Eye (tissue), 1 donor: ENCODE results near the gene NUP35.
"Not testable (repeated sequence)": the region's sequence is repeated elsewhere in the genome, so short reads cannot be mapped to it uniquely, and the experiment has no call there.

ENCODE experiments used
- DNase-seq: peaks from one replicate; pipeline ENCODE4 v3.0.0-alpha.2; 2015

The NUP35 gene

DNA sequence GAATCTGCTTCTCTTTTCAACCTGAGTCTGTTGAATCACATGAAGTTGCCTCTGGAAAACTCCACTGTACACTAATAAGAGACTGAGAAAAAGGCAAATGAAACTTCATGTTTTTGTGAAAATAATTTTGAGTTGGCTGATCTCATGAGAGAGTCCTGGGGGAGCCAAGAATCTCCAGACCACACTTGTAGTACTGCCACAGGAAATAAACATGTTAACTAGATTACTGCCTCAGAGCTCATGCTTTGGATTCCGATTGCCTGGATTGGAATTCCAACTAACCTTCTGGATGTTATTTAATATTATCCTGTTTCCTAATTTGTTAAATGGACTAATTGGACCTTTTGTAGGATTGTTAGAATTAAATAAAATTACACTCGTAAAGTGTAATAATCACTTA, 25.2 kb downstream of the NUP35 start:
- peak; percentile 11 for DNase-seq

DNA sequence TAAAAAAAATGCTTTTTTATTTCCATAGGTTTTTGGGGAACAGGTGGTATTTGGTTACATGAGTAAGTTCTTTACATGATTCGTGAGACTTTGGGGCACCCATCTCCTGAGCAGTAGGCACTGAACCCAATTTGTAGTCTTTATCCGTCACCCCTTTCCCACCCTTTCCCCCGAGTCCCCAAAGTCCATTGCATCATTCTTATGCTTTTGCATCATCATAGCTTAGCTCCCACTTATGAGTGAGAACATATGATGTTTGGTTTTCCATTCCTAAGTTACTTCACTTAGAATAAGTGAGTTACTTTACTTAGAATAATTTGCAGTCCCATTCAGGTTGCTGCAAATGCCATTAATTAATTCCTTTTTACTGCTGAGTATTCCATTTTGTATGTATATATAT, 28.0 kb downstream of the NUP35 start:
- not testable (repeated sequence) for DNase-seq

DNA sequence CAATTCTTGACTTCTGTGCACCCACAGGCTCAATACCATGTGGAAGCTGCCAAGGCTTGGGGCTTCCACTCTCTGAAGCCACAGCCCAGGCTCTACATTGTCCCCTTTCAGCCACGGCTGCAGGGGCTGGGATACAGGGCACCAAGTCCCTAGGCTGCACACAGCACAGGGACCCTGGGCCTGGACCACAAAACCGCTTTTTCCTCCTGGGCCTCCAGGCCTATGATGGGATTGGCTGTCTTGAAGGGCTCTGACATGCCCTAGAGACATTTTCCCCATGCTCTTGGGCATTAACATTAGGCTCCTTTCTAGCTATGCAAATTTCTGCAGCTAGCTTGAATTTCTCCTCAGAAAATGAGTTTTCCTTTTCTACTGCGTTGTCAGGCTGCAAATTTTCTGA, 29.7 kb downstream of the NUP35 start:
- no peak for DNase-seq

DNA sequence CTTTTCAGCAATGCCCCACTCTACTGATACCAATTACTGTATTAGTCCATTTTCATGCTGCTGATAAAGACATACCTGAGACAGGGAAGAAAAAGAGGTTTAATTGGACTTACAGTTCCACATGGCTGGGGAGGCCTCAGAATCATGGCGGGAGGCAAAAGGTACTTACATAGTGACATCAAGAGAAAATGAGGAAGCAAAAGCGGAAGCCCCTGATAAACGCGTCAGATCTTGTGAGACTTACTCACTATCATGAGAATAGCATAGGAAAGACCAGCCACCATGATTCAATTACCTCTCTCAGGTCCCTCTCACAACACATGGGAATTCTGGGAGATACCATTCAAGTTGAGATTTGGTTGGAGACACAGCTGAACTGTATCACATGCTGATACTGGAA, 30.5 kb downstream of the NUP35 start:
- not testable (repeated sequence) for DNase-seq

DNA sequence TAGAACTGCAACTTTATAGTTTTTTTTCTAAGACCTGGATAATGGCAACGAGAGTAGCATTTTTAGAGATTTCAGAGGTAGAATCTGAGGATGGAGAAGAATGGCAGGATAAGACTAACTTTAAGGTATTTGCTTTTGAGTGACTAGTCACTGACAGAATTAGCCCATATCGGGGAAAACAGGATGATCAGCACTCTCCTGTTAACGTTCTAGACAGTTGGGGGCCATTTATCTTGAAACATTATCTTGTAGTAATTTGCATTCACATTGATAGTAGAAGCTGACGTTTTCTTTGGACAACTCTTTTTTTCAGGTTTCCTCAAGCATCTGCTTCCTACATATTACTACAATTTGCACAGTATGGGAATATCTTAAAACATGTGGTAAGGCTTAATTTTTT, 32.9 kb downstream of the NUP35 start:
- no peak for DNase-seq

DNA sequence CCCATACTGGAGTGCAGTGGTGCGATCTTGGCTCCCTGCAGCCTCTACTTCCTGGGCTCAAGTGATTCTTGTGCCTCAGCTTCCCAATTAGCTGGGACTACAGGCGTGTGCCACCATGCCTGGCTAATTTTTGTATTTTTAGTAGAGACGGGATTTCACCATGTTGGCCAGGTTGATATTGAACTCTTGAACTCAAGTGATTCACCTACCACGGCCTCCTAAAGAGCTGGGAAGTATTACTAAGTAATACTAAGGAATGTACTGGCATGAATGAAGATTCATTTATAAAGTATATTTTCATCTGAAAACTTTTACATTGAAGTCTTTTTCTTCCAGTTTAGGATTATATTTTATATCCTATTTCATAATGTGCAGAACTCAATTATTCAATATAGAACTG, 38.1 kb downstream of the NUP35 start:
- DNase-seq, result no peak

DNA sequence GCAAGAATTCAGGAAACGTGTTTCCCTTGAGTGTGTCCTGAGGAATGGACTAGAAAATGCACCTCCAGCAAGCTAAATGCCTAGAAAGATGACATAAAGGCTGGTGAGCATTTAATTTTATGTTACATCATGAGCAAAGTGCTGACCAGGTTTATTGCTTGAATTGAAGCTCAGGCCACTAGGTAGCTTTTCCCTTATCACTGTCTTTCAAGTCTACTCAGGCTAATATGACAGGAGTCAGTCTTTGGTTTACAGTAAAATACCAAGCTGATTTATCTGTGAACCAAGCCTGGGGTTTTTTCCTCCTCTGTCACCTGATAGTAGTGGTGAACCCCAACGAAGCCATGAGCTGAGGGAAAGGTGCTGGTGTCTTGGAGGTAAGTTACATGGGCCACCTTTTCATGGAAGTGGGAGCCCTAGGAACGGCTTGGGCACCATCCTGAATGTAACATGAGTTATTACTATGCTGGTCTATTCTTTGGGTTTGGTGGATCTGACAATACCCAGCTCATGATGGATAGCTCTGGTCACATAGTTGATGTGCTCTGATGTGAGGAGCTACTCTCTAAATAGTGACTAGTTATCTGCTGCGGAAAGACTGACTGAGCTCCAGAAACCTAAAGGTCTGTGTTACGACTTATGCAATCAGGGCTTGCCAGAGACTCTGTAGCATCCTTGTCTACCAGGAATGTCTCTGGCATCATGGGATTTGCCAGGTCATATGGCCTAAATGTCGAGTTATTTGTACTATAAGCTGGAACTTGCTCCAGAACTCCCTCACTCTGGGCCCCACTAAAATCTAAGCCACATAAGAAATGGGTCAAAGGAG, 39.8 kb downstream of the NUP35 start:
- DNase-seq, result no peak

DNA sequence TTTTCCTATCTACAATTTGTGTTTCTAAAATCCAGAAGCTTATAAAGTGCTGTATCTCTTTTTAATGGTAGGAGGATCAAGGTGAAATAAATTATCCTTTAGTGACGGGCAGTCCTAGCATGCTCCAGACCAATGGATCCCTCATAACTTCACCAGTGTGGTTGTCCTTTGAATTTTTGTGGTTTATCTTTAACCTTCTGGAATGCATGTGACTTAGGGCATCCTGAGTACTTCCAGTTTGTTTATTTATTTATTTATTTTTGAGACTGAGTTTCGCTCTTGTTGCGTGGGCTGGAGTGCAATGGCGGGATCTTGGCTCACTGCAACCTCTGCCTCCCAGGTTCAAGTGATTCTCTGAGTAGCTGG, 40.4 kb downstream of the NUP35 start:
- no peak for DNase-seq

DNA sequence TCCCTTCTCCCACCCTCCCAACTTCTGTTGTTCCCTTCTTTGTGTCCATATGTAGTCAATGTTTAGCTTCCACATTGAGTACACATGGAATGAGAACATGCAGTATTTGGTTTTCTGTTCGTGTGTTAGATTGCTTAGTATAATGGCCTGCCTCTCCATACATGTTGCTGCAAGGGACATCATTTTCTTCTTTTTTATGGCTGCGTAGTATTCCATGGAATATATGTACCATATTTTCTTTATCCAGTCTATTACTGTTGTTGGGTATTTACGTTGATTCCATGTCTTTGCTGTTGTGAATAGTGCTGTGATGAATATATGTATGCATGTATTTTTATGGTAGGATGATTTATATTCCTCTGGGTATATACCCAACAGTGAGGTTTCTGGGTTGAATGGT, 42.0 kb downstream of the NUP35 start:
- no peak for DNase-seq

DNA sequence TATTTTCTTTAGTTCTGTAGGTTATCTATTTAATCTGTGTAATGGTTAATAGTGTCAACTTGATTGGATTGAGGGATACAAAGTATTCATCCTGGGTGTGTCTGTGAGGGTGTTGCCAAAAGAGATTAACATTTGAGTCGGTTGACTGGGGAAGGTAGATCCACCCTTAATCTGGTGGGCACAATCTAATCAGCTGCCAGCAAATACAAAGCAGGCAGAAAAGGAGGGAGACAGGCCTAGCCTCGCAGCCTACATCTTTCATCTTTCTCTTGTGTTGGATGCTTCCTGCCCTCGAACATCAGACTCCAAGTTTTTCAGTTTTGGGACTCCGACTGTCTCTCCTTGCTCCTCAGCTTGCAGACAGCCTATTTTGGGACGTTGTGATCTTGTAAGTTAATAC, 42.7 kb downstream of the NUP35 start:
- DNase-seq, result not testable (repeated sequence)

DNA sequence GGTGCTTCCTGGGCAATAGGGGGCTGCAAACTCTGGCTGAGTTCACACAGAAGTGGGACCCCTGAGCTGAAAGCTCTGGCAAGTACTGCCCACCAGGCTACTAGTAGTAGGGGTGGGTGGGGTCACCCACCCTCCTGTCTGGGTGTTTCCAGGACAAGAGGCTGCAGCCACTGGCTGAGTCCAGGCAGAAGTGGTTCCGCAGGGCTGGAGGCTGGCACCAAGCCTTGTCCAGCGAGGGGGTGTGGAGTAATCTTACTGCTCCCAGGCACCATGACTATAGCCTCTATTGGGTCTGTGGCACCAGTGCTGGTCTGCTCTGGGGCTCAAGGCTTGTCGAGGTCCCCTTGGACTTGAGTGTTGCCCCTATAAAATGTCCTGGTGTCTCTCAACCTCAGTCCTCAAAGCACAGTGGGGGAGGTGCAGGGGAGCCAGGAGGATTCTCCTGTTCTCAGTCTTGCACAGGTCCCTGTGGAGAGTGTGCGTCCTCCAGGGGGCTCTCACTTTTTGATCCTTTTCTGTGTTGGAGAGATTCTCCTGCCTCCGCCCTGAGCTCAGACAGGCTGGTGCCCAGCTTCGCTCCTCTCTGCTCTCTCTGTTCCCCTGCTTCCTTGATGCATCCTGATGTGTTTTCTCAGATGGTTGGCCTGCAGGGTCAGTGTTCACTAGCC, 48.1 kb downstream of the NUP35 start:
- no peak for DNase-seq

DNA sequence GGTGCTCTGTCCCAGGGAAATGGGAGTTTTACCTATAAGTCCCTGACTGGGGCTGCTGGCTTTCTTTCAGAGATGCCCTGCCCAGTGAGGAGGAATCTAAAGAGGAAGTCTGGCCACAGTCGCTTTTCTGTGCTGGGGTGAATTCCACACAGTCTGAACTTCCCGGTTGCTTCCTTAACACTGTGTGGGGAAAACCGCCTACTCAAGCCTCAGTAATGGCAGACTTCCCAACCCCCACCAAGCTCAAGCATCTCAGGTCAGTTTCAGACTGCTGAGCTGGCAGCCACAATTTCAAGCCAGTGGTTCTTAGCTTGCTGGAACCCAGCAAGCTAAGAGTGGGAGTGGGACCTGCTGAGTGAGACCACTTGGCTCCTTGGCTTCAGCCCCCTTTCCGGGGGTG, 54.9 kb downstream of the NUP35 start:
- no peak for DNase-seq

DNA sequence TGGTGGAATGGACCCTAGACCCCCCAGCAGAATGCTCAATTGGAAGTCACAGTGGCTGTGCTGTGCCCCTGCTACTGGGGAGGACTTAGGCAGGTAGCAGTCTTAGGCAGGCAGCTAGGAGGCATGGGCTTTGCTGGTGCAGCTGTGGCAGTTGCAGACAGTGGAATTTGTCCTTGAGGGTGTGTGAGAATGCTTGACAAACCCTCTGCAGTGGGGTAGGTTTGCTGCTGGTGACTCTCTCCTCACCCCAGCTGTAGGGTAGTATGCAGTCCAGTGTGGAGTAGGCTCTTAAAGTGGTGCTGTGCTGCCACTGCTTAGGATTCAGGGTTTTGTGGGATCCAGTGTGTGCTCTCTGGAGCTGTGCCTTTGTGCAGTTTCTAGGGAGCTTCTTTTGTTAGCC, 61.3 kb downstream of the NUP35 start:
- DNase-seq, result no peak

DNA sequence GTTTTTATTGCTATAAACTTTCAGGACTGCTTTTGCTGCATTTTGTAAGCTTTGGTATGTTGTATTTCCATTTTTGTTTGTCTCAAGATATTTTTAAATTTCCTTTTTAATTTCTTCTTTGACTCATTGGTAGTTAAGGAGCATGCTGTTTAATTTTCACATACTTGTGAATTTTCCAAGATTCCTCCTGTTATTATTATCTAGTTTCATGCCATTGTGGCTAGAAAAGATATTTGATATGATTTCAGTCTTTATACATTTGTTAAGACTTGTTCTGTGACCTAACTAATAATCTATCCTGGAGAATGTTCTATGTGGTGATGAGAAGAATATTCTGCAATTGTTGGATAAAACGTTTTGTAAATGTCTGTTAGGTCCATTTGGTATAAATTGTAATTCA, 62.1 kb downstream of the NUP35 start:
- DNase-seq, result no peak

DNA sequence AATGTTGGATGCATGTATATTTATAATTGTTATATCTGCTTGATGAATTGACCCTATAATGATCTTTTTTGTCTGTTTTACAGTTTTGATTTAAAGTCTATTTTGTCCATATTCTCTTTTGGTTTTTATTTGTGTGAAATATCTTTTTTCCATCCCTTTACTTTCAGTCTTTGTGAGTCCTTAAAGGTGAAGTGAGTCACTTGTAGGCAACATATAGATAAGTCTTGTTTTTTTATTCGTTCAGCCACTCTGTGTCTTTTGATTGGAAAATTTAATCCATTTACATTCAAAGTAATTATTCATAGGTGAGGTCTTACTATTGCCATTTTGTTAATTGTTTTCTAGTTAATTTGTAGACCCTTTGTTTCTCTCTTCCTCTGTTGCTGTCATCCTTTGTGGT, 62.5 kb downstream of the NUP35 start:
- DNase-seq, result no peak

DNA sequence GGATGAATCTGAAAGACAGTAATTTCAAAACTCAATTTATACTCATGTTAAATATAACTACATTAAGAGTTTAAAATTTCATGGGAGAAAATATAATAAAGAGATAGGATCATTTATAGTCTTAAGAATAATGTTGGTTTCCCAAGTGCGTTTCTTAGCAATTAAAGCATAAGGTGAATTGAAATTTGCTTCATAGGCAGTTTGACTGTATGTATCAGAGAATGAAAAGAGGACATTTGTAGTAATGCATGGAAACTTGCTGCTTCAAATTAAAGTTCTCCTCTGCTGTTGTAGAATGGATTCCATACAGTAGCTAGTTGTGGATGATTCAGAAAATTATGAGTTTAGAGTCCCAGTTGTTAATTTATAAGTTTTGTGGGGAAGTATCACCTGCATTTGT, 68.1 kb downstream of the NUP35 start:
- DNase-seq, result no peak

DNA sequence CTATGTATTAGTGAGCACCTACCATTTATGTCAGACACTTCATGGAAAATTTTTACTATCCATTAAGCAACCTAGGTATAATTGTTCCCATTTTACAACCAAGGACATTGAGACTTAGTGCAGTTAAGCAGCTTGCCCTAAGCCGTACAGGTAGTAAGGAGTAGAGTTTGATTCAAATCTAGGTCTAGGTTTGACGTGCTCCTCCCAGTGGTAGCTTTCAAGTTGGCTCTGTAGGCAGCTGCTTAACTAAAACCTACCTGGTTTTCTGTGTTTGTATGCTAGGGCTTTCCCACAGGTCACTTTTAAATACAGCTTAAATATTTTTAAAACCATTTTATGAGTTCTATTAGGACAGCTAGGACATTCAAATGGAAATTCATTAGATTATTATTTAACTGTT, 69.7 kb downstream of the NUP35 start:
- DNase-seq, result no peak

DNA sequence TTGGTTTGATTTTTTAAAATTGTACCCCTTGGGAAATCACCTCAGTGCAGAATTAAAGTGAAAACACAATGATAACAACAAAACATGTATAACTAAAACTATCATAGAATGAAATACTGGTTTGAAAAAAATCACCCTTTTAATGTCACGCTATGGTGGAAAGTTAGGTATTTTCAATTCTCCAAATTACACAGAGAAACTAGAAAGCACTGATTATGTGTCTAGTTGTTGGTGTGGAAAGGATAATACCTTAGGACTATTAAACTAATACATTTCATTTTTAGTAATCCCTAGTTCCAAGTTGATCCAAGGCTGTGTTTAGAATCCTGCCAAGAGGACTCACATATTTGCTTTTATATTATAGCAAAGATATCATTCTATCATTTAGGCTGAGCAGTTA, 71.2 kb downstream of the NUP35 start:
- no peak for DNase-seq

DNA sequence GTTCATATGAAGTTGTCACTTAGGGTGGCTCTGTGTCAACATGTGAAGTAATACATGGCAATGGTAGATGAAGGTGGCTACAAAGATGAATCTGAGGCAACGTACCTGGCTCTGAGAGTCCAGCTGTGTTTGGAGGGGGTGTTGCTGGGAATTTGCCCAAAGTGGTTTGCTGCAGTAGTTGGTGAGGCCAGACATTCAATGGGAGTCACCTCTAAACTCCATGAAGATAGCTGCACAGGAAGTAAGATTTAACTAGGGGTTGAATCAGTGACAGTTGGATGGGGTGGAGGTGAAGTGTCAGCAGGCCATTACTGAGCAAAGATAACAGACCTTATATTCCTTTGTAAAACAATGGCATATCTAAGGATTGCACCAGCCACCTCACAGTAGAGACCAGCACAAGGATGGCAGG, 71.8 kb downstream of the NUP35 start:
- DNase-seq, result no peak

DNA sequence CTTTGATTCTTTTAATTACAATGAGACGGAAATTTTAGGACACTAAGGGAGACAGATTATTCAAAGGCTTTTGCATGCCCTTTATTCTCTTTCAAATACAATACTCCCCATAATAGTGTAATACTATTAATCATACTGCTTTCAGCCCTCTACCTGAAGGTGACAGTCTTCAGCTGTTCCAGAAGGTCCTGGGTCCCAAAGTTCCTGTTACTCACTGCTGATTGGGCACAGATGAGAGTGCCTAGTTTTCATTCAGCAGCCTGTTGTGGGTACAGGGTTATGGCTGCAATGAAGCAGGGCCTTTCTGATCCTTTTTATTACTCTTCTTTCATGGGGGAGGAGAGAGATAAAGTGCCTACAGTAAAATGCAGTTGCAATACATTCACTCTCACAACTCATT, 80.2 kb downstream of the NUP35 start:
- no peak for DNase-seq

DNA sequence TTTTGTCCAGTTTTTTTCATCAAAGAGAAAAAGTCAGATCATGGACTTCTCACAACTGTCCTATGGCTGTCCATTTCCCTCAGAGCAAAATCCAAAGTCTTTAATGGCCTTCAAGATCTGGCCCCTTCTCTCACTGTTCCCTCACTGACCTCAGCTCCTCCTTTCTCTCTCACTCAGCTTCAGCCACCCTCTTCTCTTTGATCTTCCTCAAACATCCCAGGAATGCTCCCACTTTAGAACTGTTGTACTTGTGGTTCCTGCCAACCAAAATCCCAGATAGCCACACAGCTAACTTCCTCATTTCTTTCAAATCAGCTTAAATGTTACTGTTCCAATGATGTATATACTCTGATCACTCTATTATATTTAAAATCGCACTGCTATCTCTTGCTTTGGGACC, 82.9 kb downstream of the NUP35 start:
- DNase-seq, result peak; percentile 7

DNA sequence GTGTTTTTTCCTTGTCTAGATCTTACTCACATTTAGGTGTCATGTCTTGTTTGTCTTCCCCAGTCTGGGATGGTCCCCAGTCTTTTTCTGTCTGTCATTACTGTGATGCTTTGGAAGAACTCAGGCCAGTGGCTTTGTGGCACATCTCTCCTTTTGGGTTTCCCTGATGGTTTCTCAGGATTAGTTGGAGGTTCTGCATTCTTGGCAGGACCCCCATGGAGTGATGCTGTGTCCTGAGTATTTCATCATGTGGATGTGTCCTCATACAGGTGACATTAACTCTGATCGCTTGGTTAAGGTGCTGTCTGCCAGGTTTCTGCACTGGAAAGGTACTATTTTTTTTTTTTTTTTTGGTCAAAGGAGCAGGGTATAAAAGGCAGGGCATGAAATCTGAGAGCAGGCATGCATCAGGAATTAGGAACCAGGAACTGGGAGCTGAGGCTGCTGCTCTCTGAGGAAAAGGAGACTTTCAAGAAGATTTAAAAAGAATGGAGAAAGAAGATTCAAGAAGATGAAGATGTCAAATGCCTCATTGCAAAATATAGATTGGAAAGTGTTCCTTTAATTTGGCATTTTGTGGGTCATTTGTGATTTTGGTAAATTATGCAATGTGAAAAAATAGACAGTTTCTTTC, 85.3 kb downstream of the NUP35 start:
- DNase-seq, result no peak
